Measurements from ENCODE around the gene TMBIM6. TPM values are rescaled to one million over a fixed set of nuclear protein-coding genes. Genes with fewer than 3 reads are reported as not detected.
"Not testable (repeated sequence)": the region's sequence is repeated elsewhere in the genome, so short reads cannot be mapped to it uniquely, and the experiment has no call there.

Gene TMBIM6
- total RNA-seq, 1 experiment from 2014 or later = 386 TPM

GRCh38 chr12:49733219-49734017 is 7.9 kb upstream of the TMBIM6 start:
- no peak overlapping the region for H2AFZ ChIP-seq (ENCODE audit: low read length)
- no peak overlapping the region for H3K4me3 ChIP-seq (ENCODE audit: low read length)
- H3K9ac ChIP-seq (ENCODE audit: low read length) = no peak overlapping the region
- no peaks in the 10 kb centered on the region for H3K9me2 ChIP-seq (replicated peaks; ENCODE audit: insufficient read depth, low read length)
- H3K36me3 ChIP-seq (ENCODE audit: insufficient read depth, low read length) = no peaks in the 10 kb centered on the region
- no peak overlapping the region for H3K27ac ChIP-seq (ENCODE audit: low read length)
- H3K27me3 ChIP-seq (ENCODE audit: low read length) = no peaks in the 10 kb centered on the region
- no peak for DNase-seq
- no peaks in the 10 kb centered on the region for H3K79me2 ChIP-seq (ENCODE audit: low read length)
- no peaks in the 10 kb centered on the region for H3K9me3 ChIP-seq (ENCODE audit: low read length)
- H4K20me1 ChIP-seq (ENCODE audit: insufficient read depth, low read depth, low read length) = no peaks in the 10 kb centered on the region
- no peaks in the 10 kb centered on the region for H3K4me1 ChIP-seq (ENCODE audit: low read length)
- H3K4me2 ChIP-seq (ENCODE audit: low read depth, low read length, poor library complexity, severe bottlenecking) = no peak overlapping the region

- not testable (repeated sequence) for DNase-seq; H3K4me3 ChIP-seq (ENCODE audit: low read length); H3K9me2 ChIP-seq (replicated peaks; ENCODE audit: insufficient read depth, low read length); H3K4me2 ChIP-seq (ENCODE audit: low read depth, low read length, poor library complexity, severe bottlenecking); H4K20me1 ChIP-seq (ENCODE audit: insufficient read depth, low read depth, low read length); H3K9ac ChIP-seq (ENCODE audit: low read length); H3K9me3 ChIP-seq (ENCODE audit: low read length); H3K79me2 ChIP-seq (ENCODE audit: low read length); H2AFZ ChIP-seq (ENCODE audit: low read length); H3K27ac ChIP-seq (ENCODE audit: low read length); H3K36me3 ChIP-seq (ENCODE audit: insufficient read depth, low read length); H3K27me3 ChIP-seq (ENCODE audit: low read length); H3K4me1 ChIP-seq (ENCODE audit: low read length)
Measured at GRCh38 chr12:49734900-49735299, 6.5 kb upstream of the TMBIM6 start.

- peaks cover 18% of the 10 kb centered on the region for H3K4me1 ChIP-seq (ENCODE audit: low read length)
- peaks cover 23% of the 10 kb centered on the region for H3K79me2 ChIP-seq (ENCODE audit: low read length)
- not testable (repeated sequence) for H3K36me3 ChIP-seq (ENCODE audit: insufficient read depth, low read length); H3K4me2 ChIP-seq (ENCODE audit: low read depth, low read length, poor library complexity, severe bottlenecking); H3K4me3 ChIP-seq (ENCODE audit: low read length); H3K9ac ChIP-seq (ENCODE audit: low read length); H3K27ac ChIP-seq (ENCODE audit: low read length); DNase-seq; H2AFZ ChIP-seq (ENCODE audit: low read length); H3K9me2 ChIP-seq (replicated peaks; ENCODE audit: insufficient read depth, low read length); H3K9me3 ChIP-seq (ENCODE audit: low read length); H3K27me3 ChIP-seq (ENCODE audit: low read length)
- H4K20me1 ChIP-seq (ENCODE audit: insufficient read depth, low read depth, low read length) = peaks cover 19% of the 10 kb centered on the region
Measured at GRCh38 chr12:49738721-49739120, 2.6 kb upstream of the TMBIM6 start.

GRCh38 chr12:49740277-49740676 is 1.1 kb upstream of the TMBIM6 start:
- not testable (repeated sequence) for H3K27ac ChIP-seq (ENCODE audit: low read length); H3K9me2 ChIP-seq (replicated peaks; ENCODE audit: insufficient read depth, low read length); H3K9me3 ChIP-seq (ENCODE audit: low read length); H3K9ac ChIP-seq (ENCODE audit: low read length); H3K4me2 ChIP-seq (ENCODE audit: low read depth, low read length, poor library complexity, severe bottlenecking); H3K27me3 ChIP-seq (ENCODE audit: low read length); H2AFZ ChIP-seq (ENCODE audit: low read length); DNase-seq; H3K4me3 ChIP-seq (ENCODE audit: low read length)
- peaks cover 10% of the 10 kb centered on the region; the same call in 1 of the 2 replicates for H3K36me3 ChIP-seq (ENCODE audit: insufficient read depth, low read length)
- peaks cover 23% of the 10 kb centered on the region for H3K4me1 ChIP-seq (ENCODE audit: low read length)
- H4K20me1 ChIP-seq (ENCODE audit: insufficient read depth, low read depth, low read length) = peaks cover 31% of the 10 kb centered on the region
- H3K79me2 ChIP-seq (ENCODE audit: low read length) = peaks cover 38% of the 10 kb centered on the region

GRCh38 chr12:49741882-49742620 is 694 bp downstream of the TMBIM6 start:
- H3K4me3 ChIP-seq (ENCODE audit: low read length) = peak overlapping the region; percentile 93
- no peaks in the 10 kb centered on the region for H3K9me3 ChIP-seq (ENCODE audit: low read length)
- H4K20me1 ChIP-seq (ENCODE audit: insufficient read depth, low read depth, low read length) = peaks cover 41% of the 10 kb centered on the region
- no peaks in the 10 kb centered on the region for H3K27me3 ChIP-seq (ENCODE audit: low read length)
- H3K4me2 ChIP-seq (ENCODE audit: low read depth, low read length, poor library complexity, severe bottlenecking) = peak overlapping the region; percentile 89
- H3K27ac ChIP-seq (ENCODE audit: low read length) = peak overlapping the region; percentile 78
- no peaks in the 10 kb centered on the region for H3K9me2 ChIP-seq (replicated peaks; ENCODE audit: insufficient read depth, low read length)
- H3K79me2 ChIP-seq (ENCODE audit: low read length) = peaks cover 56% of the 10 kb centered on the region
- peaks cover 14% of the 10 kb centered on the region; the same call in 1 of the 2 replicates for H3K36me3 ChIP-seq (ENCODE audit: insufficient read depth, low read length)
- peaks cover 28% of the 10 kb centered on the region for H3K4me1 ChIP-seq (ENCODE audit: low read length)
- peak; percentile 87 for DNase-seq
- H2AFZ ChIP-seq (ENCODE audit: low read length) = peak overlapping the region; percentile 39; the same call in 1 of the 2 replicates
- H3K9ac ChIP-seq (ENCODE audit: low read length) = peak overlapping the region; percentile 88

GRCh38 chr12:49744363-49744885 is 3.1 kb downstream of the TMBIM6 start:
- Histone ChIP-seq H3K4me1 (ENCODE audit: low read length) (peaks cover 52% of the 10 kb centered on the region), H3K9me2 (replicated peaks; ENCODE audit: insufficient read depth, low read length) (no peaks in the 10 kb centered on the region), H4K20me1 (ENCODE audit: insufficient read depth, low read depth, low read length) (peaks cover 59% of the 10 kb centered on the region), H3K4me2 (ENCODE audit: low read depth, low read length, poor library complexity, severe bottlenecking) (no peak overlapping the region), H3K79me2 (ENCODE audit: low read length) (peaks cover 80% of the 10 kb centered on the region), H2AFZ (ENCODE audit: low read length) (no peak overlapping the region), H3K9ac (ENCODE audit: low read length) (no peak overlapping the region), H3K27ac (ENCODE audit: low read length) (no peak overlapping the region), H3K27me3 (ENCODE audit: low read length) (no peaks in the 10 kb centered on the region), H3K9me3 (ENCODE audit: low read length) (no peaks in the 10 kb centered on the region), H3K4me3 (ENCODE audit: low read length) (no peak overlapping the region), H3K36me3 (ENCODE audit: insufficient read depth, low read length) (peaks cover 14% of the 10 kb centered on the region; the same call in 1 of the 2 replicates)
- DNase-seq = no peak

- H3K36me3 ChIP-seq (ENCODE audit: insufficient read depth, low read length) = peaks cover 26% of the 10 kb centered on the region
Measured at GRCh38 chr12:49748306-49748705, 6.9 kb downstream of the TMBIM6 start.

GRCh38 chr12:49748800-49749199 is 7.4 kb downstream of the TMBIM6 start:
- no peaks in the 10 kb centered on the region for H3K9me2 ChIP-seq (replicated peaks; ENCODE audit: insufficient read depth, low read length)
- peaks cover 23% of the 10 kb centered on the region for H3K36me3 ChIP-seq (ENCODE audit: insufficient read depth, low read length)
- H3K4me1 ChIP-seq (ENCODE audit: low read length) = peaks cover 77% of the 10 kb centered on the region
- peaks cover 99% of the 10 kb centered on the region for H3K79me2 ChIP-seq (ENCODE audit: low read length)
- H3K9ac ChIP-seq (ENCODE audit: low read length) = no peak overlapping the region
- no peaks in the 10 kb centered on the region for H3K27me3 ChIP-seq (ENCODE audit: low read length)
- no peak overlapping the region for H3K4me3 ChIP-seq (ENCODE audit: low read length)
- H3K4me2 ChIP-seq (ENCODE audit: low read depth, low read length, poor library complexity, severe bottlenecking) = no peak overlapping the region
- H4K20me1 ChIP-seq (ENCODE audit: insufficient read depth, low read depth, low read length) = peaks cover 58% of the 10 kb centered on the region
- peak overlapping the region; percentile 1; the same call in 1 of the 2 replicates for H3K27ac ChIP-seq (ENCODE audit: low read length)
- no peak for DNase-seq
- no peak overlapping the region for H2AFZ ChIP-seq (ENCODE audit: low read length)
- H3K9me3 ChIP-seq (ENCODE audit: low read length) = no peaks in the 10 kb centered on the region

More at GRCh38 chr12:49748306-49748705, 6.9 kb downstream of the TMBIM6 start:
- H3K4me2 ChIP-seq (ENCODE audit: low read depth, low read length, poor library complexity, severe bottlenecking) = peak overlapping the region; percentile 14
- H3K9me2 ChIP-seq (replicated peaks; ENCODE audit: insufficient read depth, low read length) = no peaks in the 10 kb centered on the region
- peak overlapping the region; percentile 1; the same call in 1 of the 2 replicates for H3K27ac ChIP-seq (ENCODE audit: low read length)
- H3K27me3 ChIP-seq (ENCODE audit: low read length) = no peaks in the 10 kb centered on the region
- no peak overlapping the region for H3K4me3 ChIP-seq (ENCODE audit: low read length)
- H2AFZ ChIP-seq (ENCODE audit: low read length) = no peak overlapping the region
- H4K20me1 ChIP-seq (ENCODE audit: insufficient read depth, low read depth, low read length) = peaks cover 63% of the 10 kb centered on the region
- DNase-seq = no peak
- no peaks in the 10 kb centered on the region for H3K9me3 ChIP-seq (ENCODE audit: low read length)
- no peak overlapping the region for H3K9ac ChIP-seq (ENCODE audit: low read length)
- peaks cover 77% of the 10 kb centered on the region for H3K4me1 ChIP-seq (ENCODE audit: low read length)
- peaks cover 100% of the 10 kb centered on the region for H3K79me2 ChIP-seq (ENCODE audit: low read length)
